DMS53 treated with DMSO at 0.1 percent for 48 hours (cell line): ENCODE data around the gene LRRC27.

ENCODE experiments used
- DNase-seq: peaks from one replicate; lab custom pipeline; 2025; ENCODE audit not compliant: unreplicated experiment; lab: John Stamatoyannopoulos, UW

The LRRC27 gene

GRCh38 chr10:132355754-132356153, 23.8 kb downstream of the LRRC27 start:
- DNase-seq: no peak

- DNase-seq: no peak
These were observed 24.7 kb downstream of the LRRC27 start for GRCh38 chr10:132356621-132357195.

- no peak for DNase-seq
These were observed 25.5 kb downstream of the LRRC27 start for GRCh38 chr10:132357286-132358058.

- DNase-seq: no peak
These were observed 27.5 kb downstream of the LRRC27 start for GRCh38 chr10:132359305-132360040.

GRCh38 chr10:132360766-132361447, 28.9 kb downstream of the LRRC27 start:
- no peak for DNase-seq

GRCh38 chr10:132361581-132362101, 29.6 kb downstream of the LRRC27 start:
- no peak for DNase-seq

- no peak for DNase-seq
These were observed 30.2 kb downstream of the LRRC27 start for GRCh38 chr10:132362151-132362611.

- no peak for DNase-seq
These were observed 31.4 kb downstream of the LRRC27 start for GRCh38 chr10:132363376-132363775.

- DNase-seq: no peak
These were observed 32.1 kb downstream of the LRRC27 start for GRCh38 chr10:132363921-132364593.

GRCh38 chr10:132364594-132364970, 32.6 kb downstream of the LRRC27 start:
- no peak for DNase-seq

- DNase-seq: no peak
These were observed 33.1 kb downstream of the LRRC27 start for GRCh38 chr10:132365102-132365501.

- DNase-seq: no peak
These were observed 34.0 kb downstream of the LRRC27 start for GRCh38 chr10:132366006-132366405.

GRCh38 chr10:132366499-132366898, 34.5 kb downstream of the LRRC27 start:
- no peak for DNase-seq

- no peak for DNase-seq
These were observed 36.4 kb downstream of the LRRC27 start for GRCh38 chr10:132368391-132368790.

GRCh38 chr10:132368881-132369635, 37.1 kb downstream of the LRRC27 start:
- no peak for DNase-seq

GRCh38 chr10:132369636-132370185, 37.7 kb downstream of the LRRC27 start:
- no peak for DNase-seq

- DNase-seq: no peak
These were observed 38.7 kb downstream of the LRRC27 start for GRCh38 chr10:132370426-132371340.

GRCh38 chr10:132371641-132372081, 39.7 kb downstream of the LRRC27 start:
- DNase-seq: no peak
